Glomerular visceral epithelial cell (primary cell): Measurements from ENCODE around the gene COL4A2.
"Not testable (repeated sequence)": the region's sequence is repeated elsewhere in the genome, so short reads cannot be mapped to it uniquely, and the experiment has no call there.

Experiments
- DNase-seq: peaks from one replicate; pipeline ENCODE4 v3.0.0-alpha.2; 2016; ENCODE audit errors: extremely low spot score

COL4A2 gene

GRCh38 chr13:110517505-110518225 is 210.6 kb downstream of the COL4A2 start:
- DNase-seq: peak; percentile 25

- no peak for DNase-seq
These were observed 211.1 kb downstream of the COL4A2 start for GRCh38 chr13:110518226-110518525.

- no peak for DNase-seq
These were observed 211.5 kb downstream of the COL4A2 start for GRCh38 chr13:110518571-110518970.

- no peak for DNase-seq
These were observed 212.0 kb downstream of the COL4A2 start for GRCh38 chr13:110519046-110519445.

- no peak for DNase-seq
These were observed 212.4 kb downstream of the COL4A2 start for GRCh38 chr13:110519506-110519905.

GRCh38 chr13:110520431-110521295 is 213.6 kb downstream of the COL4A2 start:
- DNase-seq: no peak

- no peak for DNase-seq
These were observed 214.2 kb downstream of the COL4A2 start for GRCh38 chr13:110521296-110521680.

- DNase-seq: no peak
These were observed 214.9 kb downstream of the COL4A2 start for GRCh38 chr13:110521946-110522345.

- no peak for DNase-seq
These were observed 215.6 kb downstream of the COL4A2 start for GRCh38 chr13:110522721-110523120.

GRCh38 chr13:110523180-110523579 is 216.1 kb downstream of the COL4A2 start:
- no peak for DNase-seq

GRCh38 chr13:110523838-110524540 is 216.9 kb downstream of the COL4A2 start:
- DNase-seq: no peak

- DNase-seq: peak; percentile 32
These were observed 217.6 kb downstream of the COL4A2 start for GRCh38 chr13:110524541-110525257.

GRCh38 chr13:110525328-110526319 is 218.5 kb downstream of the COL4A2 start:
- DNase-seq: no peak

GRCh38 chr13:110528371-110528770 is 221.3 kb downstream of the COL4A2 start:
- DNase-seq: no peak

GRCh38 chr13:110528911-110529310 is 221.8 kb downstream of the COL4A2 start:
- DNase-seq: no peak

GRCh38 chr13:110529522-110530311 is 222.6 kb downstream of the COL4A2 start:
- no peak for DNase-seq

- DNase-seq: no peak
These were observed 224.0 kb downstream of the COL4A2 start for GRCh38 chr13:110531100-110531499.

- DNase-seq: no peak
These were observed 224.6 kb downstream of the COL4A2 start for GRCh38 chr13:110531671-110532083.

- not testable (repeated sequence) for DNase-seq
These were observed 225.2 kb downstream of the COL4A2 start for GRCh38 chr13:110532258-110532657.
